GM18517 (cell line): Measurements from ENCODE around the gene SUFU.

Source experiments
- ATAC-seq: cut with Tn5 transposase; IDR thresholded peaks from one replicate; pipeline ENCODE4 v1.9.1; 2021; ENCODE audit warnings: mild to moderate bottlenecking, moderate library complexity; ENCODE audit not compliant: unreplicated experiment

The SUFU gene

GRCh38 chr10:102614888-102615287 is 111.1 kb downstream of the SUFU start:
- no peak for ATAC-seq

GRCh38 chr10:102615361-102615760 is 111.6 kb downstream of the SUFU start:
- ATAC-seq = no peak

- ATAC-seq = no peak
Measured at GRCh38 chr10:102616066-102616770, 112.4 kb downstream of the SUFU start.

- ATAC-seq = no peak
Measured at GRCh38 chr10:102617041-102617440, 113.3 kb downstream of the SUFU start.

GRCh38 chr10:102617816-102618215 is 114.0 kb downstream of the SUFU start:
- no peak for ATAC-seq

GRCh38 chr10:102619281-102619981 is 115.7 kb downstream of the SUFU start:
- ATAC-seq = no peak

- no peak for ATAC-seq
Measured at GRCh38 chr10:102620138-102620590, 116.4 kb downstream of the SUFU start.

GRCh38 chr10:102620591-102621442 is 117.0 kb downstream of the SUFU start:
- ATAC-seq = no peak

GRCh38 chr10:102621443-102622325 is 117.9 kb downstream of the SUFU start:
- no peak for ATAC-seq

GRCh38 chr10:102624094-102624493 is 120.3 kb downstream of the SUFU start:
- no peak for ATAC-seq

- ATAC-seq = no peak
Measured at GRCh38 chr10:102624751-102625645, 121.2 kb downstream of the SUFU start.

GRCh38 chr10:102626026-102626685 is 122.4 kb downstream of the SUFU start:
- no peak for ATAC-seq

GRCh38 chr10:102627291-102627735 is 123.5 kb downstream of the SUFU start:
- ATAC-seq = no peak

GRCh38 chr10:102627736-102628293 is 124.0 kb downstream of the SUFU start:
- no peak for ATAC-seq

GRCh38 chr10:102628451-102628911 is 124.7 kb downstream of the SUFU start:
- ATAC-seq = no peak

- no peak for ATAC-seq
Measured at GRCh38 chr10:102629661-102630614, 126.2 kb downstream of the SUFU start.

GRCh38 chr10:102630663-102631062 is 126.9 kb downstream of the SUFU start:
- no peak for ATAC-seq
